Measurements from ENCODE around the gene RAD21L1.

Gene RAD21L1

GRCh38 chr20:1199964-1200363, 25.9 kb upstream of the RAD21L1 start:
- H3K27ac ChIP-seq (ENCODE audit: low read length), result no peak overlapping the region

GRCh38 chr20:1202762-1203504, 22.9 kb upstream of the RAD21L1 start, which contains the start of gene C20orf202:
Gene C20orf202, plus strand, starts transcription at chr20:1203454. Its CDS starts 132 bp downstream, at chr20:1203586.
- Histone ChIP-seq H3K27ac (ENCODE audit: low read length) (no peak within 1 kb of the TSS), H3K4me3 (ENCODE audit: low read depth in 1 of 2, low read length in 2 of 2) (no peak within 1 kb of the TSS)

More at GRCh38 chr20:1199964-1200363, 25.9 kb upstream of the RAD21L1 start:
- H3K4me1 ChIP-seq (ENCODE audit: control insufficient read depth in 1 of 2, insufficient read depth in 2 of 2, low read length in 2 of 2), result no peaks in the 10 kb centered on the region
- no peak overlapping the region for H3K4me3 ChIP-seq (ENCODE audit: low read depth in 1 of 2, low read length in 2 of 2)
- H3K27me3 ChIP-seq (ENCODE audit: low read depth, low read length), result no peaks in the 10 kb centered on the region
- H3K9me3 ChIP-seq (ENCODE audit: control insufficient read depth in 1 of 2, low read length in 2 of 2), result no peaks in the 10 kb centered on the region
- no peaks in the 10 kb centered on the region for H3K36me3 ChIP-seq (ENCODE audit: control insufficient read depth in 1 of 2, insufficient read depth in 2 of 2, low read length in 2 of 2)

GRCh38 chr20:1203630-1204029, 22.2 kb upstream of the RAD21L1 start:
- Histone ChIP-seq H3K27me3 (ENCODE audit: low read depth, low read length) (no peaks in the 10 kb centered on the region), H3K36me3 (ENCODE audit: control insufficient read depth in 1 of 2, insufficient read depth in 2 of 2, low read length in 2 of 2) (no peaks in the 10 kb centered on the region), H3K9me3 (ENCODE audit: control insufficient read depth in 1 of 2, low read length in 2 of 2) (no peaks in the 10 kb centered on the region), H3K27ac (ENCODE audit: low read length) (no peak overlapping the region), H3K4me3 (ENCODE audit: low read depth in 1 of 2, low read length in 2 of 2) (no peak overlapping the region), H3K4me1 (ENCODE audit: control insufficient read depth in 1 of 2, insufficient read depth in 2 of 2, low read length in 2 of 2) (no peaks in the 10 kb centered on the region)

More at GRCh38 chr20:1202762-1203504, 22.9 kb upstream of the RAD21L1 start, which contains the start of gene C20orf202:
- no peaks in the 10 kb centered on the region for H3K4me1 ChIP-seq (ENCODE audit: control insufficient read depth in 1 of 2, insufficient read depth in 2 of 2, low read length in 2 of 2)
- no peaks in the 10 kb centered on the region for H3K27me3 ChIP-seq (ENCODE audit: low read depth, low read length)
- H3K36me3 ChIP-seq (ENCODE audit: control insufficient read depth in 1 of 2, insufficient read depth in 2 of 2, low read length in 2 of 2), result no peaks in the 10 kb centered on the region
- H3K9me3 ChIP-seq (ENCODE audit: control insufficient read depth in 1 of 2, low read length in 2 of 2), result no peaks in the 10 kb centered on the region

- no peaks in the 10 kb centered on the region for H3K4me1 ChIP-seq (ENCODE audit: control insufficient read depth in 1 of 2, insufficient read depth in 2 of 2, low read length in 2 of 2)
- no peaks in the 10 kb centered on the region for H3K36me3 ChIP-seq (ENCODE audit: control insufficient read depth in 1 of 2, insufficient read depth in 2 of 2, low read length in 2 of 2)
- no peak overlapping the region for H3K4me3 ChIP-seq (ENCODE audit: low read depth in 1 of 2, low read length in 2 of 2)
- no peaks in the 10 kb centered on the region for H3K27me3 ChIP-seq (ENCODE audit: low read depth, low read length)
- H3K27ac ChIP-seq (ENCODE audit: low read length), result no peak overlapping the region
- H3K9me3 ChIP-seq (ENCODE audit: control insufficient read depth in 1 of 2, low read length in 2 of 2), result no peaks in the 10 kb centered on the region
Measured at GRCh38 chr20:1204113-1204512, 21.7 kb upstream of the RAD21L1 start.

DNA sequence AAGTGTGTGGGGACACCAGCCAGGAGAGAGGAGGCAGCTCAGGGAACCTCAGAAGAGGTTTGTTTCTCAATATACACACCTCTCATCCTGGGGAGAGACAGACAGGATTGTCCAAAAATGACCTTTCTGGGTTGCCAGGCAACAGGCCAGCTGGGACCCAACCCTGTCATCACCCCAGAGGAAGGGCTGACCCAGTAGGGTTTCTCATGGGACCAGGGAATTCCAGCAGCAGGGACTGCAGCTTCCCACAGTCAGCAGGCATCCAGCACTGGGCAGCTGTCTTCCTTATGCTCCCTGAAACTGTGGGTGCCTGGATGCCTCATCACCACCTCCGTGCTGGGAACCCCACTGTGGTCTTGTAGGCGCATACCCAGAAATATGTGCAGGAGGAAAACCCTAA, 21.3 kb upstream of the RAD21L1 start:
- no peak overlapping the region for H3K4me3 ChIP-seq (ENCODE audit: low read depth in 1 of 2, low read length in 2 of 2)
- H3K27ac ChIP-seq (ENCODE audit: low read length), result no peak overlapping the region
- H3K27me3 ChIP-seq (ENCODE audit: low read depth, low read length), result no peaks in the 10 kb centered on the region

DNA sequence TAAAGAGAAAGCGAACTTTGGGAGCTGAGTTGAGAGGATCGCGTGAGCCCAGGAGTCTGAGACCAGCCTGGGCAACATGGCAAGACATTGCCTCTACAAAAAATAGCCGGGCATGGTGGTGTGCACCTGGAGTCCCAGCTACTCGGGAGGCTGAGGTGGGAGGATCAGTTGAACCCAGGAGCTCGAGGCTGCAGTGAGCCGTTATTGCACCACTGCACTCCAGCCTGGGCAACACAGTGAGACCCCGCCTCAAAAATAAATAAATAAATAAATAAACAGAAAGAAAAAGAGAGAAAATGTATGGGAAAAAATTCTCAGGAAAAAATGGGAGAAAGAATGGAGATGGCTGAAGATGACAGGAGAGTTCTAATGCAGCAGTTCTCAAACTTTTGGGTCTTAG, 20.0 kb upstream of the RAD21L1 start:
- H3K36me3 ChIP-seq (ENCODE audit: control insufficient read depth in 1 of 2, insufficient read depth in 2 of 2, low read length in 2 of 2), result no peaks in the 10 kb centered on the region
- H3K4me1 ChIP-seq (ENCODE audit: control insufficient read depth in 1 of 2, insufficient read depth in 2 of 2, low read length in 2 of 2), result no peaks in the 10 kb centered on the region
- no peaks in the 10 kb centered on the region for H3K9me3 ChIP-seq (ENCODE audit: control insufficient read depth in 1 of 2, low read length in 2 of 2)
- H3K4me3 ChIP-seq (ENCODE audit: low read depth in 1 of 2, low read length in 2 of 2), result no peak overlapping the region
- no peaks in the 10 kb centered on the region for H3K27me3 ChIP-seq (ENCODE audit: low read depth, low read length)
- no peak overlapping the region for H3K27ac ChIP-seq (ENCODE audit: low read length)

More for the DNA sequence above, 21.3 kb upstream of the RAD21L1 start:
- Histone ChIP-seq H3K36me3 (ENCODE audit: control insufficient read depth in 1 of 2, insufficient read depth in 2 of 2, low read length in 2 of 2) (no peaks in the 10 kb centered on the region), H3K9me3 (ENCODE audit: control insufficient read depth in 1 of 2, low read length in 2 of 2) (no peaks in the 10 kb centered on the region), H3K4me1 (ENCODE audit: control insufficient read depth in 1 of 2, insufficient read depth in 2 of 2, low read length in 2 of 2) (no peaks in the 10 kb centered on the region)

DNA sequence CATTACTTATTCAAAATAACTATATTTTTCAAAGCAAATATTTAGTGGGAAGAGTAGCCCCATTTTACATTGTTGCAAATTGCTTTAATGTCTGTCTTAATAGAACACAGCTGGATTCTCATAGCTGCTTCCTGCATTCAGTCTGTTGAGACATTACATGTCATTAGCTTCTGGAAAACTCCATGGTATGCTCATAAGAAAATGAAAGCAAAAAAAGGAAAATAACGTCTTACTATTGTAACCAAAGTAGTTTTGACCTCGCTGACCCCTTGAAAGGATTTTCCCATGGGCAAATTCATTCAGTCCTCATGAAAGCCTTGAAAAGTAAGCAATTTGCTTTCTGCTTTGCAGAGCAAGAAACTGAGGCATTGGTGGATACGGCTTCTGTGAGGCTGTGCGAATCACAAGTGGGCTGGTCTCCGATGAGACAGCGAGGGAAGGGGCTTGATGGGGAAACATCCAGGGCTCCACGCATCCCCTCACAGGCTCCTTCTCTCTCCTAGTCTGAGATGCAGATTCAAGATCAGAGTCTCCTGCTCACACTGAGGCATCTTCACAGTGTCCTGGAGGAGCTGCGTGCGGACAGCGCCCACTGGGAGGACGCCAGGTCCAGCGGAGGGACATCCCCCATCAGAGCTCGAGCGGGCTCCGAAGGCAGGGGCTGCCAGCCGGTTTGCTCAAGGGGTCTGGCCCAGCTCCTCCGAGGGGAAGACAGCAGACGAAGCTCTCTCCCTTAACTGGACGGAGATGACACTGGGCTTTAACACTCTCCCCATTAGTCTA, 19.3 kb upstream of the RAD21L1 start:
- no peaks in the 10 kb centered on the region for H3K9me3 ChIP-seq (ENCODE audit: control insufficient read depth in 1 of 2, low read length in 2 of 2)
- no peaks in the 10 kb centered on the region for H3K36me3 ChIP-seq (ENCODE audit: control insufficient read depth in 1 of 2, insufficient read depth in 2 of 2, low read length in 2 of 2)
- no peak overlapping the region for H3K4me3 ChIP-seq (ENCODE audit: low read depth in 1 of 2, low read length in 2 of 2)
- no peaks in the 10 kb centered on the region for H3K4me1 ChIP-seq (ENCODE audit: control insufficient read depth in 1 of 2, insufficient read depth in 2 of 2, low read length in 2 of 2)
- H3K27ac ChIP-seq (ENCODE audit: low read length), result no peak overlapping the region
- no peaks in the 10 kb centered on the region for H3K27me3 ChIP-seq (ENCODE audit: low read depth, low read length)

- H3K27me3 ChIP-seq (ENCODE audit: low read depth, low read length), result no peaks in the 10 kb centered on the region
- no peaks in the 10 kb centered on the region for H3K36me3 ChIP-seq (ENCODE audit: control insufficient read depth in 1 of 2, insufficient read depth in 2 of 2, low read length in 2 of 2)
- H3K4me3 ChIP-seq (ENCODE audit: low read depth in 1 of 2, low read length in 2 of 2), result no peak overlapping the region
- no peaks in the 10 kb centered on the region for H3K9me3 ChIP-seq (ENCODE audit: control insufficient read depth in 1 of 2, low read length in 2 of 2)
- H3K4me1 ChIP-seq (ENCODE audit: control insufficient read depth in 1 of 2, insufficient read depth in 2 of 2, low read length in 2 of 2), result no peaks in the 10 kb centered on the region
- H3K27ac ChIP-seq (ENCODE audit: low read length), result no peak overlapping the region
Measured at GRCh38 chr20:1207293-1207878, 18.5 kb upstream of the RAD21L1 start.

- Histone ChIP-seq H3K27ac (ENCODE audit: low read length) (no peak overlapping the region), H3K4me1 (ENCODE audit: control insufficient read depth in 1 of 2, insufficient read depth in 2 of 2, low read length in 2 of 2) (no peaks in the 10 kb centered on the region), H3K9me3 (ENCODE audit: control insufficient read depth in 1 of 2, low read length in 2 of 2) (no peaks in the 10 kb centered on the region), H3K27me3 (ENCODE audit: low read depth, low read length) (no peaks in the 10 kb centered on the region), H3K36me3 (ENCODE audit: control insufficient read depth in 1 of 2, insufficient read depth in 2 of 2, low read length in 2 of 2) (no peaks in the 10 kb centered on the region), H3K4me3 (ENCODE audit: low read depth in 1 of 2, low read length in 2 of 2) (no peak overlapping the region)
Measured at GRCh38 chr20:1209447-1210387, 16.1 kb upstream of the RAD21L1 start.

- Histone ChIP-seq H3K4me1 (ENCODE audit: control insufficient read depth in 1 of 2, insufficient read depth in 2 of 2, low read length in 2 of 2) (no peaks in the 10 kb centered on the region), H3K4me3 (ENCODE audit: low read depth in 1 of 2, low read length in 2 of 2) (no peak overlapping the region), H3K9me3 (ENCODE audit: control insufficient read depth in 1 of 2, low read length in 2 of 2) (no peaks in the 10 kb centered on the region), H3K27me3 (ENCODE audit: low read depth, low read length) (no peaks in the 10 kb centered on the region), H3K36me3 (ENCODE audit: control insufficient read depth in 1 of 2, insufficient read depth in 2 of 2, low read length in 2 of 2) (no peaks in the 10 kb centered on the region), H3K27ac (ENCODE audit: low read length) (no peak overlapping the region)
Measured at GRCh38 chr20:1210501-1210900, 15.3 kb upstream of the RAD21L1 start.

All from muscle layer of duodenum (tissue), 2 donors.